Endometrium (tissue), 2 donors: ENCODE measurements around the gene FOXD1.
"Not testable (repeated sequence)": the region's sequence is repeated elsewhere in the genome, so short reads cannot be mapped to it uniquely, and the experiment has no call there.

ENCODE experiments used
- FAIRE-seq: peaks from 2 replicates; lab custom pipeline; 2012; peaks lifted over from hg19 to GRCh38; lab: Jason Lieb, UNC
- donor health status: control.
- donor health status: control.

The FOXD1 gene

DNA sequence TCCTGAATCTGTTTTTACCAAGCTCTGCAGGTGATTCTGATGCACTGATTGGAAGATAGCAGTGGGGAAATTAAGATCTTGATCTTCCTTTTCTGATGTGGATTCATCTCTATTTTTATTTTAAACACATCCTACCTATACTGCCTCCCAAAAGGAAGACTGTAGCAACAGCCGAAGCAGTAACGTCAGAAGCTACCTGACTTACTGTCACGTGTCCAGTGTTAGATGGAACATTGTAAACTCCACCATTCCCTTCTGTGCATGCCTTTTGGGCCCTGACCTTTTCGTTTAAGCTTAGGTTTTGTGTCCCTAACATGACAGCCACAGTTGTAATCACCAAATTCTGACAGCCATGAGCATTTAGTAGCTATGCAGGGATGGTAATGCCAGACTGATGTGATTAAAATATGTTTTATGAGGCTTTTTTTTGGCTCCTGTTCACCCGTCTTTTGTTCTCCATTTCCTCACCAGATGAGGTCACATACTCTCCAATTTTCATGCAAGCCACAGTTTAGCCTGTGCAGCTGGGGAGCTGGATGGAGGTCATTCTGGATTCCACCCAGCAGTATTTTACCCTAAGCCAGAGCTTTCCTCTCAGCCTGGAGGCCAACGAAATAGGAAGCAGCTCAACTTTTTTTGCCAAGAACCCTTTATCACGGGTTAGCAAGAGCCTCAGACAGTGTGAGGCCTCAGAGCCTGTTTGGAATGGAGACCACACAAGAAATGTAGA, 15.6 kb upstream of the FOXD1 start:
- no peak for FAIRE-seq

DNA sequence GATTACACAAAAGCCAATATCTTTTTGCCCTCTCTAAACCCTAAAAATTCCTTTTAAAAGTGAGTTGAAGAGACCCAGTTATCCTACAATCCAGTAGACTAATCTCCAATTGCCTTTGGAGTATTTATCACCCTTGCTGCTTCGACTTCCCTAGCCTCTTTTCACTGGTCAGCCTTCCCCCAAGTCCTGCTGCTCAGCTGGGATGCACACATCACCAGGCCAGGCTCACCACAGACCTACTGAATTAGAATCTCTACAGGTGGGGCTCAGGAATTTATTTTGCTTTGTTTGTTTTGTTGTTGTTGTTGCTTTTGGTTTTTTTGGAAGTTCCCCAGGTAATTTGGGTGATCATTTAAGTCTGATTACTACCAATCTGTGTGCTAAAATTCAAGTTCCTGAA, 11.6 kb upstream of the FOXD1 start:
- FAIRE-seq: no peak

DNA sequence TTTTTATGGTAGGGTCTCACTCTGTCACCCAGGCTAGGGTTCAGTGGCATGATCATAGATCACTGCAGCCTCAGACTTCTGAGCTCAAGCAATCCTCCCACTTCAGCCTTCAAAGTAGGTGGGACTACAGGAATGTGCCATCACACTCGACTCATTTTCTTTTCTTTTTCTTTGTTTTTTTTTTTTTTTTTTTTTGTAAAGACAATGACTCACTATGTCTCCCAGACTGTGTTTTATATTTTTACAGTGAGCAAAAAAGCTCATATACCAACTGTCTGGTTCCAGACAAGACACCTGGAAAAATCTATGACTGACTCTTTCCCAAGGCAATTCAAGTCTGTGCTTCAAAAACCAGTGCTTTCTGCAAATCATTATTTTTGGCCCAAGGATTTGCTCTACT, 10.8 kb upstream of the FOXD1 start:
- FAIRE-seq: no peak

GRCh38 chr5:73456462-73456861, 7.9 kb upstream of the FOXD1 start:
- not testable (repeated sequence) for FAIRE-seq

- peak; percentile 65 for FAIRE-seq
Observed at GRCh38 chr5:73454379-73455036, 5.9 kb upstream of the FOXD1 start.

DNA sequence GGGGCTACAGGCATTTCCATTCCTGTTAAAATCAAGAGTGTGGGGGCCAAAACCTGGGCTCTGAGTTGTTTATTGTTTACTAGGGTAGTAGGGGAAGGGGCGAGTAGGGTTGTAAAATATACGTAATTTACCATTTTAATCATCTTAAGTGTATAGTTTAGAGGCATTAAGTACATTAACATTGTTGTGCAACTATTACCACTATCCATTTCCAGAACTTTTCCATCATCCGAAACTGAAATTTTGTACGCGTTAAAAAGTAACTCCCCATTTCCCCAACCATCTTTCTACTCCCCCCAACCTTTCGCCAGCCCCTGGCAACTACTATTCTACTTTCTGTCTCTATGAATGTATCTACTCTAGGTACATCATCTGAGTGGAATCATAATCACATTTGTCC, 3.6 kb upstream of the FOXD1 start:
- no peak for FAIRE-seq

- no peak for FAIRE-seq
Observed at GRCh38 chr5:73451224-73452130, 2.9 kb upstream of the FOXD1 start.

- no peak for FAIRE-seq
Observed at GRCh38 chr5:73450672-73451223, 2.2 kb upstream of the FOXD1 start.

DNA sequence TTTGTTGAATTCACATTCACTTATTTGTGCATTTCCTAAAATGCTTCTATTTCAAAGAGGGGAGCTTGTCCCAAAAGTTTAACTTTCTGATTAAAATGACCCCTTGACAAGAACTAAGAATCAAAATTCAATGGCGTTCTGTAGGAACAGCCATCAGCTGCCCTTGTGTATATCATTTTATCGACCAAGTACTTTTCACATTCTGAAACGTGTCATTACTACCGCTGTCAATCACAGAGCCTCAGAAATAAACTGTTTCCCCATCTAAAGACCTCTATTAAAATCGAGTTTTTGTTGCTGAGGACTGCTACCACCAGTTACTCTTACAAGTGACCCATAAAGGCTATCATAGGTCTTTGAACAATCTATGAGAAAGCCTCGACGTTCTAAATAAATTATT, 1.6 kb upstream of the FOXD1 start:
- FAIRE-seq: no peak

DNA sequence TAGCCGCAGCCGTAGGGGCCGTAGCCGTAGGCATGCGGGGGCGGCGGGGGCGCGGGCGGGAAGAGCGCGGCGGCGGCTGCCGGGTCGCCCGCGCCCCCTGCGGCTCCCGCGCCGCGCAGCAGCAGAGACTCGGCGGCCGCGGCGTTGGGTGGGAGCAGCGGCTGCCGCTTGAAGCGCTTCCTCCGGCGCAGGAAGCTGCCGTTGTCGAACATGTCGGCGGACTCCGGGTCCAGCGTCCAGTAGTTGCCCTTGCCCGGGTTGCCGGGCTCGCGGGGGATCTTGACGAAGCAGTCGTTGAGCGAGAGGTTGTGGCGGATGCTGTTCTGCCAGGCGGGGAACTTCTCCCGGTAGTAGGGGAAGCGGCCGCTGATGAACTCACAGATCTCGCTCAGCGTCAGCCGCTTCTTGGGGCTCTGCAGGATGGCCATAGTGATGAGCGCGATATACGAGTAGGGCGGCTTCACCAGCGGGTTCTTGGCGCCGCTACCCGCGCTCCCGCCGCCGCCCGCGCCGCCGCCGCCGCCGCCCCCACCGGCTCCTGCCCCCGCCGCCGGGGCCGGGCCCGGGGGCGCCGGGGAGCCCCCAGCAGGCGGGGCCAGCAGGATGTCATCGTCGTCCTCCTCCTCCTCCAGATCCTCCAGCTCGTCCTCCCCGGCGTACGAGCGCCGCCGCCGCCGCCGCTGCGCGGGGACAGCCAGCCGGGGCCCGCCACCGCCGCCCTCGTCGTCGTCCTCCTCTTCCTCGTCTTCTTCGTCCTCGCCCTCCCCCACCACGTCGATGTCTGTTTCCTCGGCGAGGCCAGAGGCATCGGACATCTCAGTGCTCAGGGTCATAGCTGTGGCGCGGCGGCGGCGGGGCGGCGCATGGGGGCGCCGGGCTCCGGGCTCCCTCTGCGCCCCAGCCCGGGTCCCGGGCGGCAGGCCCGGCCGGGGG, 781 bp downstream of the FOXD1 start:
- FAIRE-seq: no peak

- no peak for FAIRE-seq
Observed at GRCh38 chr5:73446631-73447529, 1.7 kb downstream of the FOXD1 start.

DNA sequence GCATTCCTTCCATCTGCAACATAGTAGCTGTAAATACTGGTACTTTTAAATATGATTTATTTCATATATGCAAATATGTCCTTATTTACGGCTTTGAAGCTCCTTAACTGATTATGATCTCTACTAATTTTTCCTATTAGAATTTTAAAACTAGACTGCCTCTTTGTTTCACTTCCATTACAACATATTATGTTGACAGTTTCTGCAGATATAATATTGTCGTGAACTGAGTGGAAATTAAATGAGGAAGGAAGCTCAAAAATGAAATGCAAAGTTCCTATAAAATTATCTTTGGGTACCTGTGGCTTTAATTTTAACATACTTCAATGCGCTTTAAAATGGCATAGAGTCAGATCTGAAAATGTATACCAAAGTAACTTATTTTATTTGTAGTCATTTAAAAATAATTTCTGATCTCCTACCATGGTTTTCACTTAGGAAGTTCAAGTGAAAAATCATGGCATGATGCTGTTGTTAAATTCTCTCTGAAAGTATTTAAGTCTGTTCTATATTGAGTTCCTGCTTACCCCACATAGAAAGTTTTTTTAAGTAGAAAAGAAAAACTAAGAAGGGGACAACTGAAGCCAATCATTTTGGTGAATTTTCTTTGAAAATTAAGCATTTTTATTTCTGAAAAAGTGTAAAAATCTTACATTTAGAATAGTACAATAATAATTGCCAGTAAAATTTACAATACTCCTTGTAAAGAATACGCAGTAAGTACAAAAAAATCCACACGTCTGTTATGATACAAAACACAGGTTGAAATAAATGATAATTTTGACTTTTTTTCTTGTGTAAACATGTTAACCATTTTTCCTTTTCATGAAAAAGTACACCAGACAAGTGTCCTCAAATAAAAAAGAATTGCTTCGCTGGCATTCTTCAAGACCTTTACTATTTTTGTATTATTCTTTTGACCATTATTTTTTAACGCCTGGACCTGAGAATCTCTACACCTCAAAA, 2.6 kb downstream of the FOXD1 start:
- no peak for FAIRE-seq

GRCh38 chr5:73444499-73445438, 3.8 kb downstream of the FOXD1 start:
- FAIRE-seq: no peak

- no peak for FAIRE-seq
Observed at GRCh38 chr5:73443829-73444498, 4.6 kb downstream of the FOXD1 start.

DNA sequence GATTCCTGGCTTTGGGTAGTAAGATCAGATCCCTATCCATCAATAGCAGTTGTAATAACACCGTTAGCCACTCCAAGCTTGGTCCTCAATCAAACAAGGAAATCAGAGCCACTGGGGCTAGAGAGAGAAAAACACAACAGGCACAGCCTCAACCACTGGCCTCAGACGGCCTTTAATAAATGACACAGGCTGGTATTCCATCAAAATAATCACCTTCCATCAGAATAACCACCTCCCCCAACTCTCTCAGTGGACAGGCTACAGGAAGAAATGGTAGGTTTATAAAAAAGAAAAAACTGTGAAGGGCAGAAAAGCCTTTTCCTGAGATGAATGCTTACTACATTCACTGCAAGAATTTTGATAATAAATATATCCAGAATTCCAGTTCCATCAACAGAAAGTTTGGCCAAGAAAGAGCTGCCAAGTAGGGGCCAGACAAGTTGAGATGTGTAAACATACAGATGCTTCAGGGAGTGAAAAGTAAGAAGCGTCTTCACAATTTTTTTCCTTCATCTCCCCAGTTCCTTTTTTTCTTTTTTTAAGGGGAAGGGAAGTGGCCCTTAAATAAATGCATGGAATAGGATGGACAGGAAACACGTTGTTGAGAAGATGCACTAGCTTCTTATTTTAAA, 5.5 kb downstream of the FOXD1 start:
- no peak for FAIRE-seq

- FAIRE-seq: no peak
Observed at GRCh38 chr5:73442231-73442811, 6.3 kb downstream of the FOXD1 start.

GRCh38 chr5:73441378-73441777, 7.2 kb downstream of the FOXD1 start:
- FAIRE-seq: no peak
